ENCODE data around the gene B9D2.
"Not testable (repeated sequence)": the region's sequence is repeated elsewhere in the genome, so short reads cannot be mapped to it uniquely, and the experiment has no call there.

- not testable (repeated sequence) for TF ChIP-seq POLR2AphosphoS5, POLR2A (IDR thresholded peaks at IDR 0.05)
These were observed 44.9 kb upstream of the B9D2 start for GRCh38 chr19:41408846-41409245.

Measured in breast epithelium (tissue), 3 donors.